GM13976 (cell line): ENCODE results near the gene LRRC74B.
"Not testable (repeated sequence)": the region's sequence is repeated elsewhere in the genome, so short reads cannot be mapped to it uniquely, and the experiment has no call there.

Experiments
- DNase-seq: peaks from one replicate; pipeline ENCODE4 v3.0.0; 2012; ENCODE audit warnings: low spot score
- CTCF ChIP-seq: IDR thresholded peaks from 2 replicates; pipeline ENCODE4 v1.5.1; 2012; ENCODE audit warnings: borderline replicate concordance, mild to moderate bottlenecking; ENCODE audit not compliant: insufficient read depth; ENCODE audit errors: extremely low read depth, missing control alignments, control extremely low read depth
- in situ Hi-C: fragments of 300-500 bp; cut with MboI; formaldehyde crosslinking; loops from one replicate; pipeline ENCODE4 v1.12.0; 2022; ENCODE audit warnings: low sequenced_read_pairs, mixed read lengths, inconsistent platforms; ENCODE audit not compliant: unreplicated experiment

LRRC74B gene

DNA sequence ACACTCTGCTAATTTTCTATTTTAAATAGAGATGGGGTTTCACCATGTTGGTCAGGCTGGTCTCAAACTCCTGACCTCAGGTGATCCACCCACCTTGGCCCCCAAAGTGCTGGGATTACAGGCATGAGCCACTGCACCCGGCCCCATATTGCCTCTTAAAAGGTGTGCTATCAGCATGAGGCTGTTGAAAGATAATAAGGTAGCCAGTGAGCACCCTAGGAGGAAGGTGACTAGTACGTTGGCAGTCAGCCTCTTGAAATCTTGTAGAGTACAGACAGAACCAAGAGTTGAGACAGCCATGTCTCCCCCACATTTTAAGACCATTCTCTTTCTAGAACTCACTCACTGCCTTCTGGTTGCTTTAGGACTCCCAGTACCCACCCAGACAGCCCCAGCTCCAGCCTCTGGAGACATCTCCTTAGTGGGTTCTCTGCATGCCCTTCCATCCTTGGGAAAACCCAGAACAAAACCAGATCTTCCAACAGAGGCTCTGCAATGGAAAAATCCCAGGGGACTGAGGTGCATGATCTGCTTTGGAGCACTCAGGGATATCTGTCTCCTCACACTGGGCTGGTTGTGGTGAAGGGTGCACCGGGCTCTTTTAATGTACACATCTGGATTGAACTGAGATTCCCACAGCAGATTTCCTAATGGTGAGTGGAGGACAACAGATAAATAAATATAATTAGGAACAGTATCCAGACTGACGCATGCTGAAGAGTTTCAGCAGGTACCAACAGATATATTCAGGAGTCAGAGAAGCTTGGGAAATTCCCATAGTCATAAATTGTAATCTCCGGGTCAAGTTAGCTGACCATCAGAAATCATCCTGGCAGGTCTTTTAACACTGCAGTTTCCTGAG is 49.4 kb downstream of the LRRC74B start:
- no peak for TF ChIP-seq CTCF
- in situ Hi-C loops = no loop called here
- no peak for DNase-seq

DNA sequence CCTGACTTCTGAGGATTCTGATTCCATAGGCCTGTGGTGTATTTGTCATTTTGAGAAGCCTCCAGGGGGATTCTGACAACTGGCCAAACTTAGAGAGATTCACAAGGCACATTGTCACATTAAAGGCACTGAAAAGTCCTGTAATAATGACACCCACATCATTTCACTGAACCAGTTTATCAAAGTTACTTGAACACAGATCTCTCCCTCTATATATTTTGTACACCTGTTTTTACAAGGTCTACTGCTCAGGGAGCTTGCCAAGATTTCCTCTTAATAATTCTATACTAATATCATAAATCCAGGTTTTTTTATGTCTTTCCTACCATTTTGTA is 50.0 kb downstream of the LRRC74B start:
- in situ Hi-C loops = no loop called here
- no peak for DNase-seq
- TF ChIP-seq CTCF = no peak

DNA sequence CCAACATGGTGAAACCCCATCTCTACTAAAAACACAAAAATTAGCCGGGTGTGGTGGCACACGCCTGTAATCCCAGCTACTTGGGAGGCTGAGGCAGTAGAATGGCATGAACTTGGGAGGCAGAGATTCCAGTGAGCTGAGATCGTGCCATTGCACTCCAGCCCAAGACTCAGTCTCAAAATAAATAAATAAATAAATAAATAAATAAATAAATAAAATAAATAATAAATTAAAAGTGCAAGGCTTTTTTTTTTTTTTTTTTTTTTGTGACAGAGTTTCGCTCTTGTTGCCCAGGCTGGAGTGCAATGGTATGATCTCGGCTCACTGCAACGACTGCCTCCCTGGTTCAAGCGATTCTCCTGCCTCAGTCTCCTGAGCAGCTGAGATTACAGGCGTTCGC is 51.1 kb downstream of the LRRC74B start:
- DNase-seq, in situ Hi-C loops: not testable (repeated sequence)

GRCh38 chr22:21098099-21098671 is 52.4 kb downstream of the LRRC74B start:
- in situ Hi-C loops = no loop called here
- DNase-seq = no peak
- no peak for TF ChIP-seq CTCF

GRCh38 chr22:21099578-21099977 is 53.8 kb downstream of the LRRC74B start:
- no peak for DNase-seq
- in situ Hi-C loops = no loop called here
- TF ChIP-seq CTCF = no peak

DNA sequence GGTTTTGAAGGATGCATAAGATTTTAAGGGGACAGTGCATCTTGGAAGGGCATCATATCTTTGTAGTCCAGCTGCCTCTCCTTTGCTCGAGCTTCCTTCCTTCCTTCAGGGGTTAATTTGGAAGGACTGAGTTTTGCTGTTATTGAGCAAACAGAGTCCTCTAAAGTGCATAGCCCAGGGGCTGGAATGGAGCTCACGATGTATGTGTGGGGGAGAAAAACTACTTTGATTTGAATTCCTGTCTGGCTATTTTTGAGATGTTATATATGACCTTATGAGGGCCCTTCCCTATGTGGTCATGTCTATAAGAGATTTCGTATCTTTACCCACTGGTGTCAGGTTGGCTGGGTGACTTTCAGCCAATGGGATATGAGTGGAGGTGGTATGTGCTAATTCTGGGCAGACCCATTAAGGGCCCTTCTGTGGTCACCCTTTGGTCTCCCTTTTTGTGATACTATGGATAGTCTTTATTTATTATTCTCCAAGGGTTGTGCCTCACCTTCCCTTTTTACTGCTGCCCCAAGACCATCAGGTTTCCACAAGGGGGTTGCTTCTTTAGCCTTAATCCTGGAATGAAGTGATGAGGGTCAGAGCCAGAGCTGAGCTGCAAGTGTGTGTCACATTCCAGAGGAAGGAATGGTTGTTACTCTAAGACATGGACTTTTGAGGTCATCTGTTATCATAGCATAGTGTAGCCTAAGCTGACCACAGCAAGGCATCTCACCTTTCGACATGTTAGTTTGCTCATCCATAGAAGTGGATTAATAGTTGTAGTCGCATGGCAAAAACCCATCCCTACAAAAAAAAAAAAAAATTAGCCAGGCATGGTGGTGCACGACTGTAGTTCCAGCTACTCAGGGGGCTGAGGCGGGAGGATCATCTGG is 54.6 kb downstream of the LRRC74B start:
- DNase-seq = no peak
- in situ Hi-C loops = no loop called here
- TF ChIP-seq CTCF = no peak
